Esophagus (tissue), 2 donors: ENCODE data around the gene NDRG4. TPM values are rescaled to one million over a fixed set of nuclear protein-coding genes. Genes with fewer than 3 reads are reported as not detected.

Experiments
- H3K27ac ChIP-seq, 2 donors: one replicate each; pipeline ENCODE4 v1.5.1; 2013; ENCODE audit warnings: low read depth in 2 of 2, mild to moderate bottlenecking in 2 of 2, inconsistent platforms in 1 of 2, low read length in 1 of 2, moderate library complexity in 1 of 2
- H3K27me3 ChIP-seq, 2 donors: one replicate each; pipeline ENCODE4 v1.6.1; 2013; ENCODE audit warnings: low read length in 2 of 2, control low read depth in 1 of 2, mild to moderate bottlenecking in 1 of 2; ENCODE audit not compliant: insufficient read depth in 2 of 2, control insufficient read depth in 1 of 2
- H3K36me3 ChIP-seq, 2 donors: one replicate each; pipeline ENCODE4 v1.6.1; 2013; ENCODE audit warnings: low read length in 1 of 2; ENCODE audit not compliant: control insufficient read depth in 2 of 2, insufficient read depth in 2 of 2
- H3K4me1 ChIP-seq, 2 donors: one replicate each; pipeline ENCODE4 v1.6.1; 2013; ENCODE audit warnings: low read length in 1 of 2; ENCODE audit not compliant: control insufficient read depth in 2 of 2, insufficient read depth in 2 of 2
- H3K4me3 ChIP-seq, 2 donors: one replicate each; pipeline ENCODE4 v1.5.1; 2013; ENCODE audit warnings: low read length in 2 of 2, mild to moderate bottlenecking in 2 of 2, low read depth in 1 of 2, moderate library complexity in 1 of 2
- H3K9me3 ChIP-seq, 2 donors: one replicate each; pipeline ENCODE4 v1.6.1; 2013; ENCODE audit warnings: mild to moderate bottlenecking in 2 of 2, low read depth in 1 of 2, low read length in 1 of 2, moderate library complexity in 1 of 2; ENCODE audit not compliant: control insufficient read depth in 2 of 2, insufficient read depth in 1 of 2
- WGBS, 2 donors: extraction: QIAGEN DNeasy Blood & Tissue Kit; methylation state at CpG; one replicate each; pipeline ENCODE4 v1.1.7; 2013; 5-methylcytosine and 5-hydroxymethylcytosine counted together
- polyA plus RNA-seq, 2 donors: library from polyadenylated mRNA; stranded (reverse); fragments of 200-250 nt; gene quantifications; one replicate each; pipeline ENCODE4 v1.2.3, GENCODE V29; 2013
- donor health status: healthy with polysubstance abuse.
- donor health status: Bipolar disorder and iron deficiency.

Gene NDRG4
- polyA plus RNA-seq, 2 donors = 12.0 to 26.9 TPM

DNA sequence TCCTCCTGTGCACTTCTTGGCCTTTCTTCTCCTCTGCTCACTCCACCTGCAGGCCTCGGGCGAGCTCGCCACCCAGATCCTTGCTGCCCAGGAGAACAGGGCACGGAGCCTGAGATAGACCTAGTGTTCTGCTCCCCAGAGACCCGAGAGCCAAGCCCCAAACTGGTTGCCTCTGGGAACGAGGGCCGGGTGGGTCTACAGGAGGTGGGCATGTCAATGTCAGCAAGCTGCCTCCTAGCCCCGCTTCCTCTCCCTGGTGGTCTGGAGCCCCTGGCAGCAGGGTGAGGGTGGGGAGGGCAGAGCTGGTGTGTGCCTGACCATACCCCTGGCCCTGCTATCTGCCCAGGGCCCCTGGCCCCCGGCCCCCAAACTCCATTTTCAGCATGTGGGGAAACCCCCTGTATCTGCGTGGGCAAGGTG lies 841 bp upstream of the NDRG4 start:
- H3K4me3 ChIP-seq = no peak overlapping the region
- H3K27me3 ChIP-seq = peaks cover 0 to 2% of the 10 kb centered on the region in 2 donors
- no peaks in the 10 kb centered on the region for H3K9me3 ChIP-seq
- peaks cover 0 to 5% of the 10 kb centered on the region in 2 donors for H3K36me3 ChIP-seq
- 80 to 86% methylated on average over 9 to 10 of the region's 10 CpGs for WGBS, 2 donors
- H3K4me1 ChIP-seq = peaks cover 13 to 18% of the 10 kb centered on the region in 2 donors
- H3K27ac ChIP-seq = no peak overlapping the region

DNA sequence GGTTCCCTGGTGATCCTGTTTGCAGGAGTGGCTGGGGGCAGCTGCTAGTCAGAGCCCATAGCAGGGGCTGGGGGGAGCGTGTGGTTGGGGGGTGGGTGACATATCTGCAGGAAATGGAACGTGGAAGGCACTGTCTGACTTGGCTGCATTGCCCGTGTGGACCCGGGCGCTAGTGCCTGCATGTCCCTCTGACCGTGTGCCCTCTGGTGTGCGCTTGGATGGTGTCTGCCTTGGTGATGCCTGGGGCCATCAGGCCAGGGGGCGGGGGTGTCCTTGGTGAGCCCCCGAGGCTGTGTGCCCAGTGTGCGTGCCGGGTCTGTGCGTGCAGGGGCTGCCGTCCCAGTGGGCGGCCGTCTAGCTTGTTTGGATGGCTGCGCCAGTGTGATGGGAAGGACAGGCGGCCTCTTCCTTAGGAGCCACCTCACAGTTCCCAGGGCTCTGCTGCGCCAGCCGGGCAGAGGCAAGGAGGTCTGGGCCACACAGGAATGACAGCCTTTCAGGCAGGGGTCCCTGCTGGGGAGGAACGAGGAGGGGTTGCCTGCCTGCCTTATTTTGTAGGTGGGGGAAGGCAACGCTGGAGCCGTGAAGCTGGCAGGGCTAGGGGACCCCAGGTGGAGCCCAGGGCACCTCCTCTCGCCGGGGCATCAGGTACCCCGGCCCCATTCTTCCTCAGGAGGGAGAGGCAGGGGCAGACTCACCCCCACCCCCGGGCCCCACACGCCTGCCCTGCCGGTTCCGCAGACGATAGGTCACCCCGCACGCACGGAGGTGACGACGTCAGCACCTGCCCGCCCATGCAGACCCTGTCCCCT lies 693 bp downstream of the NDRG4 start:
- no peak overlapping the region for H3K27ac ChIP-seq
- WGBS, 2 donors = 7 to 10% methylated on average over 35 to 36 of the region's 36 CpGs

DNA sequence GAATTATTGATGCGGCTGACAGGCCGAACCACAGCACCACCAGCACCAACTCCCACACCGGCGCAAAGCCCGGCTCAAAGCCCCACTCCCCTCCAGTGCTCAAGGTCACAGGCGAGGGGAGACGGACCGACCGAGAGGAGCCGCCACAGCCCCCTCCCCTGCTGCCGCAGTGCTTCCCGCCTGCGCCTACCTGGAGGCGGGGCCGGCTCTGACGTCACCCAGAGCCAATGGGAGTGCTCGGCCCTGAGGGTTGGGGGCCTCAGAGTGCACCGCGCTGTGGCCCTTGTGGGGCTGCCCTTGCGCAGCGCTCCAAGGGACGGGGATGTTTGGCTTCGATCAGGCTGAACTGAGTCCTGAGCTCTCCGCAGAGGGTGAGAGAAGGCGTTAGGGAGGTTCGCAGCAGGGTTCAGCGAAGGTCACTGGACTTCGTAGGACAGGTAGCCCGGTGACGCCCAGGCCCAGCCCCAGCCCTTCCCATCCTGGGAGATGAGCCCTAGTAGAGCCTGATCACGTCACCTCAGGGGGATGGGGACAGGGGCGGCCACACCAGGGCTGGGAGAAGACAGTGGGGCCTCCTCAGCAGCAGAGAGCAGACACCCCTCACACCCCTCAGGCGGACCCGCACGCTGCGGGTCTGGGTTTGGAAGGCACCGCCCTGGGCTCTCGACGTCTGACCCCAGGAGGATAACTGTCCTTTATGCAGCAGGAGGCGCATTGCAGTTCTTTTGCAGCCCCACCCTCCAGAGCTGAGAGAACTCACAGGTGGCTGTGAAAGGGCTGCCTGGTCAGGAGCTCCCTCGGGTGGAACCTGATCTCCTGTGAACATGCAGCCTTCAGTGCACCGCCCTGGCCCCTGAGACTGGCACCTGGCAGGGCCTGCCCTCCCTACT lies 1.5 kb downstream of the NDRG4 start:
- Histone ChIP-seq H3K4me3 (peak overlapping the region; percentile 22 to 27), H3K9me3 (no peaks in the 10 kb centered on the region), H3K27me3 (peaks cover 0 to 2% of the 10 kb centered on the region in 2 donors), H3K27ac (peak overlapping the region in 1 of 2 donors; percentile 34), H3K4me1 (peaks cover 13 to 14% of the 10 kb centered on the region in 2 donors), H3K36me3 (peaks cover 0 to 3% of the 10 kb centered on the region in 2 donors)
- WGBS, 2 donors = 17 to 20% methylated on average over 40 to 42 of the region's 42 CpGs

More for the DNA sequence above, 693 bp downstream of the NDRG4 start:
- Histone ChIP-seq H3K27me3 (peaks cover 0 to 2% of the 10 kb centered on the region in 2 donors), H3K36me3 (peaks cover 0 to 3% of the 10 kb centered on the region in 2 donors), H3K4me1 (peaks cover 13 to 16% of the 10 kb centered on the region in 2 donors), H3K9me3 (no peaks in the 10 kb centered on the region), H3K4me3 (peak overlapping the region; percentile 22 to 27)

DNA sequence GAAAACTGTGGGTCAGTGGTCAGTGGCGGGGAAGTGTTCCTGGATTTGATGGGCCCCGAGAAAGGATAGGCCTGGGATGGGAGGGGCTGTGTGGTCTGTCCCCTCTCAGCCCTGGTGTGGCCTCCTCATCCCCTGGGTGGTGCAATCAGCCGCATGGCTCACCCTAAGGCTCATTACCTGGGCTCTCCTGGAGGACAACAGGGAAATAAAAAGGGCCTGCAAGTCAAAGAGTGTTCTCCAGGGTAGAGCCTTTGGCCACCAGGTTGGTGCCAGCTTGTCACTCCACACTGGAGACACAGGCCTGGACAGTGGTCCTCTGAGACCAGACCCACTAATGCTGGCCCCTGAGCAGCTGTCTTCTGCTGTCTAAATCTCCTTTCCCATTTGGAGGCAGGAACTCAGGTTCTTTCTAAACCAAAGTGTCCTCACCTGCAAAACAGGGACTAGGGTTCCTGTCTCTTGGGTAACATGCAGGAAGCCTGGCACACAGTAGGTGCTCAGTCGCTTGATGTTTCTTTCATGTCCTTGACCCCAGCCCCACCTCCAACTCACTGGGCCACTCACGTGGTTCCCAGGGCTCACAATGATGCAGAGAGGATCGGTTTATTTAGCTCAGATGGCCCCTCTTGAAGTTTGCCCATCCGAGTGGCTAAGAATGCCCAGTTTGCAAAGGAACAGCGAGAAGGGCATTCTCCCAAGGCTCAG lies 2.4 kb downstream of the NDRG4 start:
- Histone ChIP-seq H3K27me3 (peaks cover 0 to 2% of the 10 kb centered on the region in 2 donors), H3K36me3 (peaks cover 0 to 3% of the 10 kb centered on the region in 2 donors), H3K9me3 (no peaks in the 10 kb centered on the region), H3K4me1 (peaks cover 13 to 14% of the 10 kb centered on the region in 2 donors), H3K27ac (peak overlapping the region in 1 of 2 donors; percentile 34), H3K4me3 (no peak overlapping the region)
- WGBS, 2 donors = 77% methylated on average over 8 of the region's 8 CpGs

DNA sequence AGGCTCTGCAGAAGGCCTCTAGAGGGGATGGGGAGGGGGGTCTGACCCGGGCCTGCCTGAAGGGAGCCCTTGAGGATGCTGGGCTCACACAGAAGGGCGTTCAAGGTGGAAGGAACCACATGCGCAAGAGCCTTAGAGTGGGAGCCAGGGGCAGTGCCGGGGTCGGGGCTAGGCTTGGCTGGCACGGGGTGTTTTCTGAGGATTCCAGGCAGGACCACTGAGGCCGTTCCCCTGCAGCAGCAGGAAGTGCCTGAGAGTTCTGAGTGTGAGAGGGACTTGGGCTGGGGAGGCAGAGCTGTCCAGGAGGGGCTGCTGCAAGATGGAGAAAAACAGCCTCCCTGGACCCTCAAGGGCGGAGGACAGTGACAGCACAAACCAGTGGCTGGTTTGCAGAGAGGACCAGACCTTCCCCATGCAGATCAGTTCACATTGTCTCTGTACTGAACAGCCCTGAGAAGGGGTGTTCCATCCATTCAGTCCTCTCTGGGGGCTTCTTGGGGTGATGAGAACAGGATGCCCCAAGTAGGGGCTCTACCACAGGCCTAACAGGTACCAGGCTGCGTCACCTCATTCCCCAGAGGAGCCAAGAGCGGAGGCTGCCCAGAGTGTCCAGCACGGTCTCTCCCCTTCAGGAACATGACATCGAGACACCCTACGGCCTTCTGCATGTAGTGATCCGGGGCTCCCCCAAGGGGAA lies 3.4 kb downstream of the NDRG4 start:
- Histone ChIP-seq H3K9me3 (no peaks in the 10 kb centered on the region), H3K4me1 (peaks cover 13 to 14% of the 10 kb centered on the region in 2 donors), H3K27ac (no peak overlapping the region), H3K4me3 (no peak overlapping the region), H3K27me3 (peaks cover 0 to 2% of the 10 kb centered on the region in 2 donors), H3K36me3 (peaks cover 0 to 3% of the 10 kb centered on the region in 2 donors)
- WGBS, 2 donors = 88 to 91% methylated on average over 14 of the region's 14 CpGs

DNA sequence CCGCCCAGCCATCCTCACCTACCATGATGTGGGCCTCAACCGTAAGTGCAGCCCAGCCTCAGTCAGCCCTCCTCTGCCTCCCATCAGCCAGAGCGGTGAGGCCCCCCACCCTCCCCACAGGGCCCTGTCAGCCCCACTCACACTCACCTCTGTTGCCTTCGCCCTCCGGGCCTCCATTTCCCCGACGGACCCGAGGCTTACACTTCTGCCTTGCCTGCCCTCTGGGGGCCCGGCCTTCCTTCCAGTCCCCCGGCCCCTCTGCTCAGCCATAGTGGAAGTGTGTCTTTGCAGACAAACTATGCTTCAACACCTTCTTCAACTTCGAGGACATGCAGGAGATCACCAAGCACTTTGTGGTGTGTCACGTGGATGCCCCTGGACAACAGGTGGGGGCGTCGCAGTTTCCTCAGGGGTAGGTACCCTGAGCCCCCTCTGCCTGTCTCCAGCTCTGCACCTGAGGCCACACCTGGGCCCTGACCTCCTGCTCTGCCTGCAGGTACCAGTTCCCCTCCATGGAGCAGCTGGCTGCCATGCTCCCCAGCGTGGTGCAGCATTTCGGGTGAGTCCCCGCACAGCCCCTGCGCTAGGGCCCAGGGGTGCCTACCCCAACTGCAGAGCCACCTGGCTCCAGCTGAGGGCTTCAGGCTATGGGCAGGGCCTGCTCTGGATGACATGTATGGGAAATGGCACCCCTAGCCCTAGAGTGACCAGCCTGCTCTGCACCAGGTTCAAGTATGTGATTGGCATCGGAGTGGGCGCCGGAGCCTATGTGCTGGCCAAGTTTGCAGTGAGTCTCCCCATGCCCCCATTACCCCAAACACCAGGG lies 4.1 kb downstream of the NDRG4 start:
- peaks cover 0 to 2% of the 10 kb centered on the region in 2 donors for H3K27me3 ChIP-seq
- H3K36me3 ChIP-seq = peaks cover 0 to 10% of the 10 kb centered on the region in 2 donors
- H3K9me3 ChIP-seq = no peaks in the 10 kb centered on the region
- WGBS, 2 donors = 92 to 93% methylated on average over 20 to 21 of the region's 21 CpGs
- no peak overlapping the region for H3K27ac ChIP-seq
- H3K4me3 ChIP-seq = no peak overlapping the region
- H3K4me1 ChIP-seq = peaks cover 13 to 14% of the 10 kb centered on the region in 2 donors

DNA sequence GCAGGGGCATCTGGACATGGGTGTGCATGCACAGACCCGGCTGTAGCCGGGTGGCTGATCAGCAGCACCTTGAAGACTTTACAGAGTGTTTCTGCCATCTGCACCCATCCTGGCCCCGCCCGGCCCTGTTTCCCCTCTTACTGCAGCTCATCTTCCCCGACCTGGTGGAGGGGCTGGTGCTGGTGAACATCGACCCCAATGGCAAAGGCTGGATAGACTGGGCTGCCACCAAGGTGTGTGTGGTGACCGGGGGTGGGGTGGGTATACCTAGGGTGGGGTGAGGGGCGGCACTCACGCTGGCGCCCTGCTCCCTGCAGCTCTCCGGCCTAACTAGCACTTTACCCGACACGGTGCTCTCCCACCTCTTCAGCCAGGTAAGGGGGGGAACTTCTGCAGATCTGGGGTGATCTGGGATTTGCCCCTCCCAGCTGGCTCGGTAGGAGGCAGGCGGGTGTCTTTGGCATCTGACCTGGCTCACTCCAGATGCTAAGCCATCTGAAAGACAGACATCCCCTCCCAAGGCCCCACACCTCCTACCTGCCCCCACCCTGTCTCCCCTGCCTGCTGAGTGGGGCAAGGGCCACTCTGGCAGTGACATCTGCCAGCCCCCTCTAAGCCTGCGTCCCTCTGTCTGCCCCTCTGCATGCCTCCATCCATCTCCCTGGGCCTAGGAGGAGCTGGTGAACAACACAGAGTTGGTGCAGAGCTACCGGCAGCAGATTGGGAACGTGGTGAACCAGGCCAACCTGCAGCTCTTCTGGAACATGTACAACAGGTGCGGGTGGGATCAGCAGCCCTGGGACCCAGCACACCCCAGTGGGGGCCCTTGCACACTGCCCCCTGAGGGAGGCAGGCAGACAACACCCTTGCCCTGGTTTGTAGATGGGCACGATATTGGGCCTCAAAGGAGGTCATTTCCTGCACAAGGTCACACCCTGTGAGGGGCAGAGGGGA lies 6.6 kb downstream of the NDRG4 start:
- Histone ChIP-seq H3K27me3 (no peaks in the 10 kb centered on the region), H3K27ac (no peak overlapping the region), H3K4me1 (peaks cover 2 to 4% of the 10 kb centered on the region in 2 donors), H3K36me3 (peaks cover 0 to 18% of the 10 kb centered on the region in 2 donors), H3K9me3 (no peaks in the 10 kb centered on the region), H3K4me3 (no peak overlapping the region)
- 67 to 69% methylated on average over 20 of the region's 20 CpGs for WGBS, 2 donors
